Upper lobe of left lung (tissue), 6 donors: ENCODE results near the gene RMND1. TPM values are rescaled to one million over a fixed set of nuclear protein-coding genes. Genes with fewer than 3 reads are reported as not detected.

ENCODE experiments used
- ATAC-seq, 2 donors: fragments of 200-7000 bp; cut with Tn5 transposase; one replicate each; pipeline ENCODE4 v1.9.1; 2022; ENCODE audit warnings: mild to moderate bottlenecking in 2 of 2, moderate library complexity in 2 of 2; ENCODE audit not compliant: low FRiP score in 2 of 2
- DNase-seq, 2 donors: peaks; one replicate each; pipeline ENCODE4 v3.0.0-alpha.2; 2019 to 2020
- H3K27ac ChIP-seq, 4 donors: fragments of 200-600 bp; sonication (generic); one replicate each; pipeline ENCODE4 v1.5.1; 2016 to 2019
- H3K27me3 ChIP-seq, 4 donors: fragments of 200-600 bp; sonication (generic); one replicate each; pipeline ENCODE4 v1.5.1; 2017 to 2019
- H3K36me3 ChIP-seq, 4 donors: fragments of 200-600 bp; sonication (generic); one replicate each; pipeline ENCODE4 v1.5.1; 2016 to 2019
- H3K4me1 ChIP-seq, 4 donors: fragments of 200-600 bp; sonication (generic); one replicate each; pipeline ENCODE4 v1.5.1; 2018 to 2019
- H3K4me3 ChIP-seq, 4 donors: fragments of 200-600 bp; sonication (generic); one replicate each; pipeline ENCODE4 v1.5.1; 2017 to 2019; ENCODE audit warnings: mild to moderate bottlenecking in 2 of 4, moderate library complexity in 1 of 4
- H3K9me3 ChIP-seq, 4 donors: fragments of 200-600 bp; sonication (generic); one replicate each; pipeline ENCODE4 v1.5.1; 2018 to 2019
- EP300 ChIP-seq, 4 donors: sonication (generic); formaldehyde crosslinking; IDR thresholded peaks; one replicate each; pipeline ENCODE4 v1.5.1; 2017; ENCODE audit warnings: antibody characterized with exemption in 4 of 4, control low read depth in 2 of 4
- POLR2A ChIP-seq, 4 donors: fragments of 450-650 bp; IDR thresholded peaks; one replicate each; pipeline ENCODE4 v1.5.1; 2016 to 2017; ENCODE audit warnings: antibody characterized with exemption in 4 of 4, mild to moderate bottlenecking in 2 of 4
- POLR2AphosphoS5 ChIP-seq, 2 donors: sonication (generic); formaldehyde crosslinking; IDR thresholded peaks; one replicate each; pipeline ENCODE4 v1.5.1; 2017; ENCODE audit warnings: antibody characterized with exemption in 2 of 2
- WGBS, 2 donors: methylation state at CpG; one replicate each; pipeline ENCODE4 v1.1.5; 2017 to 2018; 5-methylcytosine and 5-hydroxymethylcytosine counted together
- total RNA-seq, 6 donors: library from RNA; depleted of rRNA in 4 of 6; stranded (reverse); fragments of >200 nt in 4 of 6; gene quantifications; one replicate each; pipeline versions ENCODE4 v1.1.0 to v1.2.1, GENCODE V29; 2016 to 2021
- TF ChIP-seq, protein P1 (sequence below), 6 experiments: fragments of 450-650 bp in 4 of 6; fragments of 200-600 bp in 2 of 6; sonication (generic) in 2 of 6; IDR thresholded peaks; one replicate each; pipeline ENCODE4 v1.5.1; 2016 to 2019; ENCODE audit warnings: antibody characterized with exemption in 6 of 6
- donor health status: DM: no; HTN: no; CAD: no; lungs with moderate emphysema.
- donor health status: DM: no; HTN: yes; CAD: no; lungs with severe emphysema.

The RMND1 gene
- total RNA-seq, 6 donors from 2014 or later, result 17.0 to 59.7 (median 24.0) TPM

GRCh38 chr6:151447237-151447636, 4.7 kb downstream of the RMND1 start:
- Histone ChIP-seq H3K9me3 (no peaks in the 10 kb centered on the region), H3K4me3 (no peak overlapping the region), H3K27me3 (no peaks in the 10 kb centered on the region), H3K4me1 (peaks cover 10 to 34% (median 23%) of the 10 kb centered on the region in 4 donors), H3K27ac (no peak overlapping the region), H3K36me3 (peaks cover 0 to 4% (median 0%) of the 10 kb centered on the region in 4 donors)
- DNase-seq (no peak), ATAC-seq (no peak)
- 84 to 93% methylated on average over 4 of the region's 4 CpGs for WGBS, 2 donors
- TF ChIP-seq POLR2AphosphoS5 (IDR thresholded peaks at IDR 0.05), result no peak
- TF ChIP-seq POLR2A (IDR thresholded peaks at IDR 0.05), result no peak
- TF ChIP-seq EP300 (IDR thresholded peaks at IDR 0.05), result no peak
- TF ChIP-seq, protein P1, sequence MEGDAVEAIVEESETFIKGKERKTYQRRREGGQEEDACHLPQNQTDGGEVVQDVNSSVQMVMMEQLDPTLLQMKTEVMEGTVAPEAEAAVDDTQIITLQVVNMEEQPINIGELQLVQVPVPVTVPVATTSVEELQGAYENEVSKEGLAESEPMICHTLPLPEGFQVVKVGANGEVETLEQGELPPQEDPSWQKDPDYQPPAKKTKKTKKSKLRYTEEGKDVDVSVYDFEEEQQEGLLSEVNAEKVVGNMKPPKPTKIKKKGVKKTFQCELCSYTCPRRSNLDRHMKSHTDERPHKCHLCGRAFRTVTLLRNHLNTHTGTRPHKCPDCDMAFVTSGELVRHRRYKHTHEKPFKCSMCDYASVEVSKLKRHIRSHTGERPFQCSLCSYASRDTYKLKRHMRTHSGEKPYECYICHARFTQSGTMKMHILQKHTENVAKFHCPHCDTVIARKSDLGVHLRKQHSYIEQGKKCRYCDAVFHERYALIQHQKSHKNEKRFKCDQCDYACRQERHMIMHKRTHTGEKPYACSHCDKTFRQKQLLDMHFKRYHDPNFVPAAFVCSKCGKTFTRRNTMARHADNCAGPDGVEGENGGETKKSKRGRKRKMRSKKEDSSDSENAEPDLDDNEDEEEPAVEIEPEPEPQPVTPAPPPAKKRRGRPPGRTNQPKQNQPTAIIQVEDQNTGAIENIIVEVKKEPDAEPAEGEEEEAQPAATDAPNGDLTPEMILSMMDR (IDR thresholded peaks at IDR 0.05), result no peak

DNA sequence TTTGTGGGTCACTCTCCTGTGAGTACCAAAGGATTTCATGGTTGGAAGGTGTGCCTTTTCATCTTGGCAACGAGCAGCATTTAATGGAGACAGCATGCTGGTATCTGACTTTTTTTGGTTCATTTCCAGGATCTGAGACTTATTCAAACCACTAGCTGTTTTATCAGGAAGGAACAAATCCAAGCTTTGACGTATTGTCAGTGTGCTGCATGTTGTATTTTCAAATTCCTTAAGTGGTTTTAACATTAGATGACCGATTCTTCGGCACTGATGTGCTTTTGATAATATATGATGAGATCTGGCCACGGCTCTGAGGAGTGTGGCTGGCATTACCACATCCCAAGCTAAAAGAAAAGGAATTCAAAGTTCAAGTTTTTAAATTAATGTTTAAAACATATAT, 6.4 kb downstream of the RMND1 start:
- TF ChIP-seq POLR2AphosphoS5 (IDR thresholded peaks at IDR 0.05) (no peak), EP300 (IDR thresholded peaks at IDR 0.05) (no peak), POLR2A (IDR thresholded peaks at IDR 0.05) (no peak)
- TF ChIP-seq, protein P1 (IDR thresholded peaks at IDR 0.05), result no peak
- ATAC-seq (peak in 1 of 2 donors; percentile 54), DNase-seq (no peak)
- H3K36me3 ChIP-seq, result peaks cover 0 to 4% (median 0%) of the 10 kb centered on the region in 4 donors
- 42 to 46% methylated on average over 5 of the region's 5 CpGs for WGBS, 2 donors
- H3K27ac ChIP-seq, result peak overlapping the region in 3 of 4 donors; percentile 7 to 64 (median 21)
- H3K27me3 ChIP-seq, result no peaks in the 10 kb centered on the region
- H3K9me3 ChIP-seq, result no peaks in the 10 kb centered on the region
- no peak overlapping the region for H3K4me3 ChIP-seq
- H3K4me1 ChIP-seq, result peaks cover 23 to 30% (median 27%) of the 10 kb centered on the region in 4 donors

DNA sequence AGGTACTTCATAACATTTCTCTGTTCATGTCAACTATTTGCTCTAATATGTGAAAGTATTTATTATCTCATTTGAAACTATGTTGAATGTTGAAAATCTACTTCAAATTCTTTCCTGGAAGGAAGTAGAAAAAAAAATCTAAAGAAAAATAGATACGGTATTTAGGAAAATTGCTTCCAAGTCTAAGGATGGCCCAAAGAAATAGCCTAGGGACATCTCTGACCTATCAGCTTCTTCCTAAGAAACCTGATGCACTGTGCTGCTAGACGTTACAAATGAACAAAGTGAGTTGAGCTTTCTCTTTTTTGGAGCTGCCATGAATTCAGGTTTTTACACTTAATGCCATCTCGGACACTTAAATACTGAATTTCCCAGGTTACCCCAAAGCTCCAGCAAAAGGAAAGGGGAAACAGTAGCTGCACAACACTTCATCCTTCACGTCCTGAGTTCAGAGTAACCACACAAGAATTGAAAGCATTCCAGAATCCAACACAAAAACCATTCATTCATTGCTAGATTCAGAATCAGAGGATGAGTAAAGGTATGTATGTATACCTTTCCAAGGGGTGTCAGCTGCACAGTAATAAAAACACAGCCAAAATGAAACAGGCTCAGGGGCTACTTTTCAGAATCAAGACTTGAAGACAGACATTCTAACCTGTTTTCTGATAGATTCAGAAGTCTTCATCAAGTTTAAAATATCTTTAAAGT, 7.9 kb downstream of the RMND1 start:
- H3K4me1 ChIP-seq, result peaks cover 23 to 30% (median 27%) of the 10 kb centered on the region in 4 donors
- H3K9me3 ChIP-seq, result no peaks in the 10 kb centered on the region
- no peak for TF ChIP-seq POLR2A (IDR thresholded peaks at IDR 0.05)
- TF ChIP-seq, protein P1 (IDR thresholded peaks at IDR 0.05), result no peak
- no peak for TF ChIP-seq POLR2AphosphoS5 (IDR thresholded peaks at IDR 0.05)
- TF ChIP-seq EP300 (IDR thresholded peaks at IDR 0.05), result no peak
- WGBS, 2 donors, result 70 to 75% methylated on average over 4 of the region's 4 CpGs
- peaks cover 0 to 4% (median 0%) of the 10 kb centered on the region in 4 donors for H3K36me3 ChIP-seq
- no peaks in the 10 kb centered on the region for H3K27me3 ChIP-seq
- no peak for DNase-seq
- no peak overlapping the region for H3K4me3 ChIP-seq
- no peak overlapping the region for H3K27ac ChIP-seq
- no peak for ATAC-seq

DNA sequence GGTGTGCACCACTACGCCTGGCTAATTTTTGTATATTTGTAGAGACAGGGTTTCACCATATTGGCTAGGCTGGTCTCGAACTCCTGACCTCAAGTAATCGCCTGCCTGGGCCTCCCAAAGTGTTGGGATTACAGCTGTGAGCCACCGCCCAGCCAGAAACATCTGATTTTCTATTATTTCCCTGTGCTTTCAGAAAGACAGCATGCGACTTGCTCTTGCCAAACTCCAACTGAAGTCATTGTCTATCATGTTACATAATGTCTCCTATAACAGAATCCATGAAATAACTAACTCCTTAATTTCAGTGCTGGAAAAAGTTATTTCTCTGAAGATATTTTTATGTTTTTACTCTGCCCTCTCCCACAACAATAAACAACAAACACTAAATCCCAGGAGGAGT, 8.5 kb downstream of the RMND1 start:
- Histone ChIP-seq H3K27ac (no peak overlapping the region), H3K4me3 (no peak overlapping the region), H3K27me3 (no peaks in the 10 kb centered on the region), H3K4me1 (peaks cover 23 to 30% (median 27%) of the 10 kb centered on the region in 4 donors), H3K36me3 (peaks cover 0 to 4% (median 0%) of the 10 kb centered on the region in 4 donors), H3K9me3 (no peaks in the 10 kb centered on the region)
- TF ChIP-seq EP300 (IDR thresholded peaks at IDR 0.05), result no peak
- TF ChIP-seq POLR2A (IDR thresholded peaks at IDR 0.05), result no peak
- TF ChIP-seq, protein P1 (IDR thresholded peaks at IDR 0.05), result no peak
- TF ChIP-seq POLR2AphosphoS5 (IDR thresholded peaks at IDR 0.05), result no peak
- WGBS, 2 donors, result 78 to 84% methylated on average over 5 of the region's 5 CpGs
- DNase-seq, result no peak
- peak in 1 of 2 donors; percentile 26 for ATAC-seq
